ENCODE data around the gene AGAP3.

GRCh38 chr7:151131224-151131591, 44.9 kb downstream of the AGAP3 start:
- TF ChIP-seq, protein P1, sequence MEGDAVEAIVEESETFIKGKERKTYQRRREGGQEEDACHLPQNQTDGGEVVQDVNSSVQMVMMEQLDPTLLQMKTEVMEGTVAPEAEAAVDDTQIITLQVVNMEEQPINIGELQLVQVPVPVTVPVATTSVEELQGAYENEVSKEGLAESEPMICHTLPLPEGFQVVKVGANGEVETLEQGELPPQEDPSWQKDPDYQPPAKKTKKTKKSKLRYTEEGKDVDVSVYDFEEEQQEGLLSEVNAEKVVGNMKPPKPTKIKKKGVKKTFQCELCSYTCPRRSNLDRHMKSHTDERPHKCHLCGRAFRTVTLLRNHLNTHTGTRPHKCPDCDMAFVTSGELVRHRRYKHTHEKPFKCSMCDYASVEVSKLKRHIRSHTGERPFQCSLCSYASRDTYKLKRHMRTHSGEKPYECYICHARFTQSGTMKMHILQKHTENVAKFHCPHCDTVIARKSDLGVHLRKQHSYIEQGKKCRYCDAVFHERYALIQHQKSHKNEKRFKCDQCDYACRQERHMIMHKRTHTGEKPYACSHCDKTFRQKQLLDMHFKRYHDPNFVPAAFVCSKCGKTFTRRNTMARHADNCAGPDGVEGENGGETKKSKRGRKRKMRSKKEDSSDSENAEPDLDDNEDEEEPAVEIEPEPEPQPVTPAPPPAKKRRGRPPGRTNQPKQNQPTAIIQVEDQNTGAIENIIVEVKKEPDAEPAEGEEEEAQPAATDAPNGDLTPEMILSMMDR (conservative IDR thresholded peaks at IDR 0.05 in 1 of 2, IDR thresholded peaks at IDR 0.05 in 1 of 2; ENCODE audit: extremely low read depth in 1 of 2, insufficient read depth in 1 of 2, low read depth in 1 of 2, low read length in 2 of 2), result no peak
- TF ChIP-seq EZH2 (IDR thresholded peaks at IDR 0.05; ENCODE audit: borderline replicate concordance, low read length), result no peak
